ENCODE measurements around the gene P2RY11.

GRCh38 chr19:10122045-10122444 is 10.6 kb downstream of the P2RY11 start:
- TF ChIP-seq EZH2 (IDR thresholded peaks at IDR 0.05) (no peak), POLR2AphosphoS5 (IDR thresholded peaks at IDR 0.05; ENCODE audit: borderline replicate concordance, low read depth, low read length) (no peak)

Measured in SK-N-MC (cell line).